ENCODE data around the gene VAV2.

DNA sequence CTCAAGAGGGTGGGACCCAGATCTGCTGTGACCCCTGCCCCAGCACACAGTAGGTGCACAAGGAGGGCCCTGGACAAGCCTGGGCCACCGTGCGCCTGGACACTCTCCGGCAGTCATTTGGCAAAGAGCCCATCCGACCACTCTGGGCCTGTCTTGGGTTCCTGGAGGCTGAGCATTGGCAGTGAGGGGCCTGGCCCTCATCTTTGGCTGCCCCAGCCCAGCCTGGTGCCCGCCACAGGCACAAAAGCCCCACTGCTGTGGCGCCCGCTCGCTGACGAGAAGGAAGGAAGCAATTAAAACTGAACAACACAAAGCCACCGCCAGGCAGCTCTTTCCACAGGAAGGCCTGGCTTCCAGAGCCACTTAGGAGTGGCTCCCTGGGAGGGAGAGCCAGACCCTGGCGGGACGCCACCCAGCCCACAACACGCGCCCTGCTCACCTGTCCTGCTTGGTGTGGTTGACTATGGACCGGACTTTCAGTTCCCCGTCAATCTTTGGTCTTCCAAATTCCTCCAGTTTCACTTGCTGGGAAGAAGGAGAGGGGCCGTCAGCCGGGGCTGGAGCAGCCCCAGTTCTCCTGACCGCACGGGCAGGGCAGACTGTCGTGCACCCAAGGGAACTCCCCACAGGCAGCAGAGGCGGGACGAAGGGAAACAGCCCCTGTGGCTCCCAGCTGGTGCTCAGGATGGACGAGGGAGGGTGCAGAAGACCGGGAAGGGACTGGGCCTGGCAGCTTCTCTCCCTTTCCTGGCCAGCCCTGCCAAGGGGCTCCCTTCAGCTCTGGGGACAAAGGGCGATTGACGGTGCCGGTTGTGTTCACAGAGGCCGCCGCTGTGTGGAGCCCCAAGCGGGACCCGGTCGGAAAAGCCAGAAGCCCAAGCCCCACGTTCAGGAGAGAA is 203.1 kb downstream of the VAV2 start:
- TF ChIP-seq GTF2A2 (tag; IDR thresholded peaks at IDR 0.05): no peak
- TF ChIP-seq NRF1 (conservative IDR thresholded peaks at IDR 0.05 in 1 of 2, IDR thresholded peaks at IDR 0.05 in 1 of 2): no peak
- TF ChIP-seq, protein P1, sequence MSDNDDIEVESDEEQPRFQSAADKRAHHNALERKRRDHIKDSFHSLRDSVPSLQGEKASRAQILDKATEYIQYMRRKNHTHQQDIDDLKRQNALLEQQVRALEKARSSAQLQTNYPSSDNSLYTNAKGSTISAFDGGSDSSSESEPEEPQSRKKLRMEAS (CRISPR knock-in tag; IDR thresholded peaks at IDR 0.05): no peak
- TF ChIP-seq, protein P2, sequence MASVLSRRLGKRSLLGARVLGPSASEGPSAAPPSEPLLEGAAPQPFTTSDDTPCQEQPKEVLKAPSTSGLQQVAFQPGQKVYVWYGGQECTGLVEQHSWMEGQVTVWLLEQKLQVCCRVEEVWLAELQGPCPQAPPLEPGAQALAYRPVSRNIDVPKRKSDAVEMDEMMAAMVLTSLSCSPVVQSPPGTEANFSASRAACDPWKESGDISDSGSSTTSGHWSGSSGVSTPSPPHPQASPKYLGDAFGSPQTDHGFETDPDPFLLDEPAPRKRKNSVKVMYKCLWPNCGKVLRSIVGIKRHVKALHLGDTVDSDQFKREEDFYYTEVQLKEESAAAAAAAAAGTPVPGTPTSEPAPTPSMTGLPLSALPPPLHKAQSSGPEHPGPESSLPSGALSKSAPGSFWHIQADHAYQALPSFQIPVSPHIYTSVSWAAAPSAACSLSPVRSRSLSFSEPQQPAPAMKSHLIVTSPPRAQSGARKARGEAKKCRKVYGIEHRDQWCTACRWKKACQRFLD (CRISPR knock-in tag; IDR thresholded peaks at IDR 0.05): no peak
- no peak for TF ChIP-seq NR1H2 (CRISPR knock-in tag; IDR thresholded peaks at IDR 0.05)
- no peak for TF ChIP-seq EZH2 (IDR thresholded peaks at IDR 0.05; ENCODE audit: borderline replicate concordance, low read depth, low read length)
- TF ChIP-seq MTF1 (CRISPR knock-in tag; IDR thresholded peaks at IDR 0.05; ENCODE audit: borderline replicate concordance): no peak
- no peak for TF ChIP-seq EP300 (IDR thresholded peaks at IDR 0.05; ENCODE audit: low read length)

Data from K562 (cell line).